NCI-H2081 (cell line): ENCODE results near the gene OR6C1.
"Not testable (repeated sequence)": the region's sequence is repeated elsewhere in the genome, so short reads cannot be mapped to it uniquely, and the experiment has no call there.

Source experiments
- DNase-seq, 2 experiments: peaks; one replicate each; lab custom pipeline; 2025; lab: John Stamatoyannopoulos, UW

OR6C1 gene

DNA sequence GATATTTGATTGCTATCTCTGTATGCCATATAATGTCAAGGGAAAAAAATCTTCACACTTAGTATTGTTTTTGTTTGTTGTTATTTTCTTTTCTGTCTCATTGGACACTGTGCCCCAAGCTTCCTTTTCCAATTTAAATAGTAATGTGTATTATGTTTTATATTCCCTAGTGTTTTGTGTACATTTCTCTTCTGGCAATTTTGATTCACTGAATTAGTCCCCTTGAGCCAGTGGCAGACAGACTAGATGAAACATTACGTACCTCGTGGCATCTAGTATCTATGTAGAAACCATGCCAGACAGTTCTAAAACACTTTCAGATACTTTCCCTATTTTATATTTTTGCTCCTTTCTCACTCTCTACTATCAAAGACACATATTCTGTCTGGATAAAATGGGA, at the start of gene OR6C1:
OR6C1 (plus strand) TSS at position 301 of the 400 bp plus-strand sequence. CDS start 6,257 bp downstream, outside the sequence.
- DNase-seq: no peak

DNA sequence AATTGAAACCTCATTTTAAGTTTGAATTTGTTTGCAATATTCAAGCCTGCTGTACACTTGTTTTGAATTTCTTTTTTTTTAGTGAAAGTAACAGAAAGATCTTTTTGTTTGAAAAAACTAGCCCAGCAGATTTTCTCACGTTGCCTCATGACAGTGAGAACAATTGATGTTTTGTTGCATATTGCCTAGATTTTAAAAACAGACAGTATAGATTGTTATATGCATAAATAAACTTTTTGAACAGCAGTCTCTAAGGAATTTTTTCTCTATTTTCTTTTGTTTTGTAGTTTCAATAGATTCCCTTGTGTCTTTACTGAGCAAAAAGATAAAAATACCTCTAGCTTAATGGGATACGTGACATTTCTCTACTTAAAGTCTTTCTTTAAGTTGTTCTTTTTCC, 33.2 kb upstream of the OR6C1 start:
- no peak for DNase-seq

DNA sequence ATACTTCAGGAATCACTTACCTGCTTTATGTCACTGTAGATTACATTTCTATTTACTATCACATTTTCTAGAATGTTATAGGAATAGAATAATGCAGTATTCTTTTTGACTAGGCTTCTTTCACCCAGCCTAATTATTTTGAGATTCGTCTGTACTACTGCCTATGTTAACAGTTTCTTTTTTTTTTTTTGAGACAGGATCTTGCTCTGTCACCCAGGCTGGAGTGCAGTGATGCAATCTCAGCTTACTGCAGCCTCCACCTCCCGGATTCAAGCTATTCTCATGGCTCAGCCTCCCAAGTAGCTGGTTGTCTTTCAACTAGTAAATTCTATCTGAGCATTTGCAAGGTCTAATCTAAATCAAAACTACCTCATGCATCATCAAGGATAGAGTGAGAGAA, 24.1 kb upstream of the OR6C1 start:
- no peak for DNase-seq

DNA sequence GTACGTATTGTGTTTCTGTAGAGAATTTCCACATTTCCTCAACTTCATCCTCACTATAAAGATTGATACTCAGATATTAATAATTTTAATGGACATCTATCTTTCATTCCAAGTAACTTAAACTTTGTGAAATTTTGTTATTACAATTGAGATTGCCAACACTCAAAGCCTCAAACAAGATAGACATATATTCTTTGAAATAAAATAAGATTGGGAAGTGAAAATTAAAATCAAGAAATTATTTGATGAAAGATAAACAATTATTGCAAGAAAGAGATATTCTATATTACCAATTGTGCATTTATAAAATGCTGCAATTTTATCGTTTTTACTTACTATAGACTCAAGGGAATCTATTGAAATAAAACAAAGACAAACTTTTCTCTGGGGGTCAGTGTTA, 17.7 kb upstream of the OR6C1 start, which contains the start of gene OR6C6:
OR6C6 (minus strand) TSS at position 101 of the 400 bp plus-strand sequence. CDS start 1,337 bp downstream, outside the sequence.
- DNase-seq: no peak

DNA sequence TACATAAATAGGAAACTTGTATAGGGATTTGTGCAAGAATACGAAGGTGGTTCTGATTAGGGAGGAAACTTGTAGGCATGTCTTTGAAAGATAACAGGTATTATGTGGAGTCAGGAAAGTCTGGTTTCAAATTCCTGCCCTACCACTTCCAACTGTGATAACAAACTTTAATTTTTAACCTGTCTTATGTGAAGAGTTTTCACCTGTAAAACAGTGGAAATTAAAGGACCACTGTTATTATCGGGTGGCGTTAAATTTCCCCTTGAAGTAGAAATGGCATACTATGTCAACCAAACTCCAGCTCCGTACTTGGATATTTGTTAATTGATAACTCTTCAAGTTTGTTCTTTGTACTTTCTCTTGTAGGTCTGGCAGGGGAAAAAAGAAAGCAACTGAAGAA, 6.1 kb downstream of the OR6C1 start:
- no peak for DNase-seq

DNA sequence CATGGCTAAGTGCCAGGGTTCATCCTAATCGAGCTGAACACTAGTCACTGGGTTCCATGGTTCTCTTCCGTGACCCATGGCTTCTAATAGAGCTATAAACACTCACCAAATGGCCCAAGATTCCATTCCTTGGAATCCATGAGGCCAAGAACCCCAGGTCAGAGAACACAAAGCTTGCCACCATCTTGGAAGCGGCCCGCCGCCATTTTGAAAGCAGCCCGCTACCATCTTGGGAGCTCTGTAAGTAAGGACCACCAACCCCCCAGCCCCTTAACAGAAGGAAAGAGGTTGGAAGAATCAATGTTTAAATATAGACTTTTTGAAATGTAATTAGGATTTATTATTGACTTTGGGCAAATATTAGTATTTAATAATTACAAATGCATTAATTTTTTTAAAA, 11.7 kb downstream of the OR6C1 start:
- DNase-seq: not testable (repeated sequence)

DNA sequence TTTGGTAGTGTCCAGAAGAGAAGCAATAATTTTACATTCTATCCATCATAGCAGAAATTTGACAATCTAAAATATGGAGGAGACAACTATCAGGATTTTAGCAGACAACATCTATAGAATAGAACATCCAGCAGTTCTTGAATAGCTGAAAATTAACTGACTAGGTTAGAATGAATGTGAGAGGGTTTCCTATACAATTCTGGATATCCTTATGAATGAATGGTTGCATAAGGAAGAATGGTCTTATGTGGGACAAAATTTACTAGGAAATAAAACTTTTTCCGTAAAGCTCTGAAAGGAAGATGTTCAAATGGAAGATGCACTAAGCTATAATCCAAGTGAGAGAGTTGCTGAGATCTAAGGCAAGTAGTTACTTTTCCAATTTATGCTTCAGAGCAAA, 16.3 kb downstream of the OR6C1 start, which contains the start of gene OR6C3:
OR6C3 (plus strand) TSS at position 301 of the 400 bp plus-strand sequence. CDS start 955 bp downstream, outside the sequence.
- no peak for DNase-seq

DNA sequence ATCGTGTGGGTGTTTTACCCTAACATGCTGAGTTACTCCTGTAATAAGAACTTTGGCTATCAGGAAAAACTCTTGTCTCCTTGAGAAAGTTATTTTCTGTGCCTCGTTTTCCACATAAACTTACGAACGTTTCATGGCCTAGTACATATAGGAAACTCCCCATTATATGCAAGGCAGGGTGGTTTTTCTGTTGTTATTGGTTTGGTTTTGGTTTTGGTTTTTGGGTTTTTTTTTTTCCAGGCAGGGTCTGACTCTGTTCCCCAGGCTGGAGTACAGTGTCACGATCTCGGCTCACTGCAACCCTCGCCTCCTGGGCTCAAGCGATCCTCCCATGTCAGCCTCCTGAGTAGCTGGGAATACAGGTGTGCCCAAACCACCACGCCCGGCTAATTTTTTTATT, 21.9 kb downstream of the OR6C1 start:
- DNase-seq: no peak

DNA sequence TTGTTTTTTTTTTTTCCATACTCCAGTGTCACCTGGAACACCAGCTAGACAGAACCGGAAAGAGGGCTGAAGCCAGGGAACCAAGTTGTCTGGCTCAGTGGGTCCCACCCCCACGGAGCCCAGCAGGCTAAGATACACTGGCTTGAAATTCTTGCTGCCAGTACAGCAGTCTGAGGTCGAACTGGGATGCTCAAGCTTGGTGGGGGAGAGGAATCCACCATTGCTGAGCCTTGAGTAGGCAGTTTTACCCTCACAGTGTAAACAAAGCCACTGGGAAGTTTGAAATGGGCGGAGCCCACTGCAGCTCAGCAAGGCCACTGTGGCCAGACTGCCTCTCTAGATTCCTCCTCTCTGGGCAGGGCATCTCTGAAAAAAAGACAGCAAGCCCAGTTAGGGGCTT, 41.2 kb downstream of the OR6C1 start:
- not testable (repeated sequence) for DNase-seq

DNA sequence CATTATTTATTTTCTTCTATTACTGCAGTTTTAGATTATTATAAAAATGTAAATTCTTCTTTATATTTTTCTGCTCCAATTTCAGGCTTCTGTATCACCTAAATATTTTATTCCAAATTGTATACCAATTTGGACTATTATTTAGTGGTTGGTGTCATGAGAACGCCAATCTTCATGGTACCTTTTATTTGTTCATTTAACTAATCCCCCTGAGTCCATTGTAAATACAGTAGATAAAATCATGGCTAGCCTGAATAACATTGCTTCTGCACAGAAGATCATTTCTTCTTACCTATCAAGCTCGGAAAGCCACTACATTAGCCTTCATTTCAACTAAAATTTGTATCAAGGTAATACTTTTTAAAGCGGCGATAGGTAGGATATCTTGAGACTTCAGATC, 48.5 kb downstream of the OR6C1 start, which contains the start of gene OR6C75:
OR6C75 (plus strand) TSS at position 301 of the 400 bp plus-strand sequence. CDS start 2,136 bp downstream, outside the sequence.
- DNase-seq: no peak

DNA sequence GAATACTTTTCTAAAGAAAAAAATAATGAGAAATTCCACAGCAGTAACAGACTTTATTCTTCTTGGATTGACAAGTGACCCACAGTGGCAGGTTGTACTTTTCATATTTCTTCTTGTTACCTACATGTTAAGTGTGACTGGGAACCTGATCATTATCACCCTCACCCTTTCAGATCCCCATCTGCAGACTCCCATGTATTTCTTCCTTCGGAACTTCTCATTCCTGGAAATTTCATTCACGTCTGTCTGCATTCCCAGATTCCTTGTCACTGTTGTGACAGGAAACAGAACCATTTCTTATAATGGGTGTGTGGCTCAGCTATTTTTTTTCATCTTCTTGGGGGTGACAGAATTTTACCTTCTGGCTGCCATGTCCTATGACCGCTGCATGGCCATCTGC, 50.9 kb downstream of the OR6C1 start:
- DNase-seq: no peak
